ENCODE results near the gene PIGR.

- no peak for TF ChIP-seq PATZ1 (CRISPR knock-in tag; IDR thresholded peaks at IDR 0.05; ENCODE audit: borderline replicate concordance)
- TF ChIP-seq ZC3H10 (CRISPR knock-in tag; IDR thresholded peaks at IDR 0.05): no peak
- no peak for TF ChIP-seq ZFP30 (CRISPR knock-in tag; IDR thresholded peaks at IDR 0.05)
- TF ChIP-seq ESRRG (CRISPR knock-in tag; IDR thresholded peaks at IDR 0.05): no peak
- TF ChIP-seq ARNTL (CRISPR knock-in tag; IDR thresholded peaks at IDR 0.05; ENCODE audit: borderline replicate concordance, low read depth): no peak
- no peak for TF ChIP-seq ZNF8 (CRISPR knock-in tag; IDR thresholded peaks at IDR 0.05)
- no peak for TF ChIP-seq TCF4 (CRISPR knock-in tag; IDR thresholded peaks at IDR 0.05; ENCODE audit: borderline replicate concordance)
- no peak for TF ChIP-seq ZNF70 (CRISPR knock-in tag; IDR thresholded peaks at IDR 0.05)
Measured at GRCh38 chr1:206907304-206907991, 38.8 kb downstream of the PIGR start.

Data from SK-N-SH treated with all-trans-retinoic acid at 6 μM for 48 hours (cell line).